Cardiac muscle cell (in vitro differentiated cells and primary cell): Measurements from ENCODE around the gene COL8A1. TPM values are rescaled to one million over a fixed set of nuclear protein-coding genes. Genes with fewer than 3 reads are reported as not detected.

ENCODE experiments used
- DNase-seq, 2 donors: peaks; one replicate each; pipeline versions ENCODE4 v3.0.0 to v3.0.0-alpha.2; 2010 to 2017; ENCODE audit warnings: low read depth in 1 of 2, low spot score in 1 of 2
- H3K27ac ChIP-seq: fragments of 200-600 bp; sonication (generic); 2 replicates; pipeline ENCODE4 v1.5.1; 2016
- H3K27me3 ChIP-seq: fragments of 200-600 bp; sonication (generic); 2 replicates; pipeline ENCODE4 v1.6.0; 2016; ENCODE audit warnings: control low read depth
- H3K36me3 ChIP-seq: fragments of 200-600 bp; sonication (generic); 2 replicates; pipeline ENCODE4 v1.5.1; 2016; ENCODE audit warnings: control low read depth
- H3K4me1 ChIP-seq: fragments of 200-600 bp; sonication (generic); 2 replicates; pipeline ENCODE4 v1.8.1; 2017; ENCODE audit warnings: low read depth, mild to moderate bottlenecking, mixed run types
- H3K4me3 ChIP-seq: fragments of 200-600 bp; sonication (generic); 2 replicates; pipeline ENCODE4 v1.5.1; 2016; ENCODE audit warnings: mild to moderate bottlenecking
- H3K9me3 ChIP-seq: fragments of 200-600 bp; sonication (generic); 2 replicates; pipeline ENCODE4 v1.5.1; 2017; ENCODE audit warnings: low read depth, mild to moderate bottlenecking, control low read depth
- polyA plus RNA-seq: library from polyadenylated mRNA; unstranded; fragments of >200 nt; fragmentation: Nextera tagmentation; extraction: Ambion mirVana; gene quantifications from 2 replicates; pipeline ENCODE4 v1.2.1, GENCODE V29; 2016
- total RNA-seq: library from RNA; depleted of rRNA; stranded (reverse); fragments of >200 nt; gene quantifications from 2 replicates; pipeline ENCODE4 v1.2.3, GENCODE V29; 2016
- TF ChIP-seq, protein P1 (sequence below): IDR thresholded peaks from 2 replicates; pipeline ENCODE4 v1.5.1; 2012; ENCODE audit warnings: low read depth, mild to moderate bottlenecking, low read length

Gene COL8A1
- total and polyA plus RNA-seq, 2 experiments from 2014 or later, result 1.5 to 5.1 TPM

DNA sequence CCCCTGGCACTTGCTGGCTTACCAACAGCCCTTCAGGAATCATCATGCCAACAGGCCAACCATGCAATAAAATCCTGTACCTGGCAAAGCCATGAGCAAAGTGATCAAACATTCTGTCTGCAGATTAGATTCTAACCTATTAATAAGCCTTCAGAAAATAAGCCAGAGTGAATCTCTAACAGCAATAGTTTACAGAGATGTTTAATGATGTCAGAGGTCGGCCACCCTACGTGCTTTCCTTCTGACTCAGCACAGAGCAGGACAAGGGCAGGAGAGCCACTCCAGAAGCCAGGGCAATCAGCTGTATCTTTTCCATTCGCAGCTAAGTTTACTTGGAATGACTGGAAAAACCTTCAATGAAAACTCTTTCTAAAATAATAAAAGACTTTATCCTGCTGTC lies 13.1 kb downstream of the COL8A1 start:
- Histone ChIP-seq H3K27me3 (no peaks in the 10 kb centered on the region), H3K9me3 (no peaks in the 10 kb centered on the region), H3K4me1 (no peaks in the 10 kb centered on the region), H3K27ac (no peak overlapping the region), H3K4me3 (no peak overlapping the region), H3K36me3 (no peaks in the 10 kb centered on the region)
- peak in 1 of 2 donors; percentile 80 for DNase-seq
- TF ChIP-seq, protein P1, sequence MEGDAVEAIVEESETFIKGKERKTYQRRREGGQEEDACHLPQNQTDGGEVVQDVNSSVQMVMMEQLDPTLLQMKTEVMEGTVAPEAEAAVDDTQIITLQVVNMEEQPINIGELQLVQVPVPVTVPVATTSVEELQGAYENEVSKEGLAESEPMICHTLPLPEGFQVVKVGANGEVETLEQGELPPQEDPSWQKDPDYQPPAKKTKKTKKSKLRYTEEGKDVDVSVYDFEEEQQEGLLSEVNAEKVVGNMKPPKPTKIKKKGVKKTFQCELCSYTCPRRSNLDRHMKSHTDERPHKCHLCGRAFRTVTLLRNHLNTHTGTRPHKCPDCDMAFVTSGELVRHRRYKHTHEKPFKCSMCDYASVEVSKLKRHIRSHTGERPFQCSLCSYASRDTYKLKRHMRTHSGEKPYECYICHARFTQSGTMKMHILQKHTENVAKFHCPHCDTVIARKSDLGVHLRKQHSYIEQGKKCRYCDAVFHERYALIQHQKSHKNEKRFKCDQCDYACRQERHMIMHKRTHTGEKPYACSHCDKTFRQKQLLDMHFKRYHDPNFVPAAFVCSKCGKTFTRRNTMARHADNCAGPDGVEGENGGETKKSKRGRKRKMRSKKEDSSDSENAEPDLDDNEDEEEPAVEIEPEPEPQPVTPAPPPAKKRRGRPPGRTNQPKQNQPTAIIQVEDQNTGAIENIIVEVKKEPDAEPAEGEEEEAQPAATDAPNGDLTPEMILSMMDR, result no peak

DNA sequence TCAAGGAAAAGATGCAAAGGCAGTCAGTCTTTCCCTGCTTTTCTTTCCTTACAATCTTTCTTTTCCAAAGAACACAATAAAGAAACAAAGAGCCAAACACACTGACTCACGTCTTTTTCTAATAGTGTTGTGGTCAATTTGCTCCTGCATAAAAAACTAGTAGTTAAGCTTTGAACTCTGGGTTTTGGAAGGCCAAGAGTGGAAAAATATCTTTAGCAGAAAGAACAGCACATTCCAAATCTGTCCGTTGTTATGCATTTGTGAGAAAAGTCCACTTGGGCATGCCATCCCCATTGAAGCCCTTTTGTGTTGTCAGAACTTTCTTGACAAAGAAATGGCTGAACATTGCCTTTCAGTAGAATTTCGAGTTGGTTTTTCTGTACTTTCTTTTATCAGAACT lies 18.2 kb downstream of the COL8A1 start:
- Histone ChIP-seq H3K27ac (no peak overlapping the region), H3K9me3 (no peaks in the 10 kb centered on the region), H3K27me3 (no peaks in the 10 kb centered on the region), H3K36me3 (no peaks in the 10 kb centered on the region), H3K4me1 (no peaks in the 10 kb centered on the region), H3K4me3 (no peak overlapping the region)
- DNase-seq, result no peak
- TF ChIP-seq, protein P1, result no peak

DNA sequence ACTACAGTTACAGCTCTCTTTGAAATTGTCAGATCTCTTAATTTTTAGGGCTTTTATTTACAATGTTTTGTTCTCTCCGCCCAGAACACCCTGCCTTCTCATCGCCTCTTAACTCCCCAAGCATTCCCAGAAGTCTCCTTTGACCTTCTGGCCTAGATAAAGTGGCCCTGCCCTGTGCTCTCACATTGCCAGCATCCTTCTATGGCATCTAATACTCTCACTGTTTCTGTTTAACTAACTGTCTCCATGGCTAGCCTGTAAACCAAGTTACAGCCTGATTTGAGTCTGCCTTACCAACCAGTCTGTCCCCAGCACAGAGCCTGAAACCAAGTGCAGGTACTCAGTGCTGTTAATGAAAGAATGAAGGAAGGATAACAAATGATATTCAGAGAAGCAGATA lies 19.9 kb downstream of the COL8A1 start:
- Histone ChIP-seq H3K4me1 (no peaks in the 10 kb centered on the region), H3K9me3 (no peaks in the 10 kb centered on the region), H3K4me3 (no peak overlapping the region), H3K27ac (no peak overlapping the region), H3K27me3 (no peaks in the 10 kb centered on the region), H3K36me3 (no peaks in the 10 kb centered on the region)
- TF ChIP-seq, protein P1, result no peak
- no peak for DNase-seq

DNA sequence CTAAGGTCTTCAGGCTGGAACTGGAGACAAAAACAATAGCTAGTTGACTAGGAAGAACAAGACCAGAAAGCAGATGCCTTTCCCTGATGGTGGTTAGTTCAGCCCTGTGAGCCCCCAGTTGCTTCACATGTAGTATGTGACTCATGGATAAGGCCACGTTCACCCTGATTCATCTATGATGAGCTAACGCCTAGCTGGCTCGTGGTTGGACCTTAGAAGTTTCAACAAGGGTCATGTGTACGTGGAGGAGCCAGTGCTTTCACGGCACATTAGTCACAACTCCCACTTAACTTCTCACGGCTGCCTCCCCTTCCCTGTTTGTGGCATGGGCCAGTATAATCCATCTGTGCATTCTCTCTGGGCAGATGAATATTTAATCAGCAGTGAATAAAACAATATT lies 20.6 kb downstream of the COL8A1 start:
- H3K9me3 ChIP-seq, result no peaks in the 10 kb centered on the region
- TF ChIP-seq, protein P1, result no peak
- peak in 1 of 2 donors; percentile 93 for DNase-seq
- H3K27ac ChIP-seq, result no peak overlapping the region
- no peaks in the 10 kb centered on the region for H3K27me3 ChIP-seq
- no peak overlapping the region for H3K4me3 ChIP-seq
- H3K36me3 ChIP-seq, result no peaks in the 10 kb centered on the region
- H3K4me1 ChIP-seq, result no peaks in the 10 kb centered on the region

DNA sequence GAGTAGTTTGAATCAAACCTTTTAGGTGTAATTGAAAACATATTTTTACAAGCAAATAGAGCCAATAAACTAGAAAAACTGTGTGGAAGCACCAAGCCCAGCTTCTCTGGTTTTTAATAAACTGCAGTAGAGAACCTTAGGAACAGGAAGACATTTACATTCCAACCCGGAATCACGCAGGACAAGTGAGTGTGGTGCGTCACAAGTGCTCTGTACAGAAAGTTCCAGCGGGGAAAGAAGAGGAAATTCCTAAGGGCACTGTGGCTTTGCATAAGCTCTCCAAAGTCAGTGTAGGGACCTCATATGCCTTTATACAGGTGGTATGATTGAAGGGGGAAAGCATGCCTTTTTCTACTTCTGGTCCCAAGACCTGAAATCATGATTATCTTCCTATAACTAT lies 21.6 kb downstream of the COL8A1 start:
- no peak overlapping the region for H3K27ac ChIP-seq
- no peaks in the 10 kb centered on the region for H3K4me1 ChIP-seq
- no peaks in the 10 kb centered on the region for H3K27me3 ChIP-seq
- peak in 1 of 2 donors; percentile 72 for DNase-seq
- TF ChIP-seq, protein P1, result no peak
- H3K4me3 ChIP-seq, result no peak overlapping the region
- H3K36me3 ChIP-seq, result no peaks in the 10 kb centered on the region
- H3K9me3 ChIP-seq, result no peaks in the 10 kb centered on the region
